Liver (tissue), 3 donors: ENCODE results near the gene MXRA8.

ENCODE experiments used
- EGR1 ChIP-seq, 2 donors: IDR thresholded peaks; 2 replicates each; pipeline ENCODE4 v1.6.1; 2016 to 2018; ENCODE audit warnings: antibody characterized with exemption in 2 of 2, low read depth in 2 of 2
- FOXA1 ChIP-seq: IDR thresholded peaks from 2 replicates; pipeline ENCODE4 v1.6.1; 2016; ENCODE audit warnings: antibody characterized with exemption
- GABPA ChIP-seq, 2 donors: IDR thresholded peaks in 1 of 2; conservative IDR thresholded peaks in 1 of 2; 2 replicates each; pipeline ENCODE4 v1.6.1; 2016; ENCODE audit warnings: antibody characterized with exemption in 2 of 2, mild to moderate bottlenecking in 1 of 2, moderate library complexity in 1 of 2
- JUND ChIP-seq, 2 donors: IDR thresholded peaks; 2 replicates each; pipeline ENCODE4 v1.6.1; 2016; ENCODE audit warnings: antibody characterized with exemption in 2 of 2
- NR2F2 ChIP-seq: IDR thresholded peaks from 2 replicates; pipeline ENCODE4 v1.6.1; 2016; ENCODE audit warnings: antibody characterized with exemption
- RXRA ChIP-seq, 2 donors: IDR thresholded peaks; 2 replicates each; pipeline ENCODE4 v1.6.1; 2017 to 2018; ENCODE audit warnings: antibody characterized with exemption in 2 of 2, mild to moderate bottlenecking in 1 of 2
- SP1 ChIP-seq: IDR thresholded peaks from 2 replicates; pipeline ENCODE4 v1.6.1; 2018; ENCODE audit warnings: antibody characterized with exemption, mild to moderate bottlenecking
- TAF1 ChIP-seq: conservative IDR thresholded peaks from 2 replicates; pipeline ENCODE4 v1.6.1; 2016; ENCODE audit warnings: antibody characterized with exemption, mild to moderate bottlenecking
- YY1 ChIP-seq: IDR thresholded peaks from 2 replicates; pipeline ENCODE4 v1.6.1; 2016; ENCODE audit warnings: antibody characterized with exemption, mild to moderate bottlenecking
- TF ChIP-seq, protein P1 (sequence below): fragments of 150-350 bp; IDR thresholded peaks from 2 replicates; pipeline ENCODE4 v1.5.1; 2017; ENCODE audit warnings: improper control_type of control experiment, low read depth, low read length; ENCODE audit not compliant: missing input control
- TF ChIP-seq, protein P2 (sequence below): IDR thresholded peaks from 2 replicates; pipeline ENCODE4 v1.6.1; 2016; ENCODE audit warnings: antibody characterized with exemption
- TF ChIP-seq, protein P3 (sequence below): IDR thresholded peaks from 2 replicates; pipeline ENCODE4 v1.6.1; 2016; ENCODE audit warnings: antibody characterized with exemption, mild to moderate bottlenecking
- TF ChIP-seq, protein P4 (sequence below): IDR thresholded peaks from 2 replicates; pipeline ENCODE4 v1.6.1; 2016; ENCODE audit warnings: antibody characterized with exemption
- TF ChIP-seq, protein P5 (sequence below): IDR thresholded peaks from 2 replicates; pipeline ENCODE4 v1.6.1; 2016; ENCODE audit warnings: antibody characterized with exemption
- donor health status: healthy.
- donor health status: healthy.

DNA sequence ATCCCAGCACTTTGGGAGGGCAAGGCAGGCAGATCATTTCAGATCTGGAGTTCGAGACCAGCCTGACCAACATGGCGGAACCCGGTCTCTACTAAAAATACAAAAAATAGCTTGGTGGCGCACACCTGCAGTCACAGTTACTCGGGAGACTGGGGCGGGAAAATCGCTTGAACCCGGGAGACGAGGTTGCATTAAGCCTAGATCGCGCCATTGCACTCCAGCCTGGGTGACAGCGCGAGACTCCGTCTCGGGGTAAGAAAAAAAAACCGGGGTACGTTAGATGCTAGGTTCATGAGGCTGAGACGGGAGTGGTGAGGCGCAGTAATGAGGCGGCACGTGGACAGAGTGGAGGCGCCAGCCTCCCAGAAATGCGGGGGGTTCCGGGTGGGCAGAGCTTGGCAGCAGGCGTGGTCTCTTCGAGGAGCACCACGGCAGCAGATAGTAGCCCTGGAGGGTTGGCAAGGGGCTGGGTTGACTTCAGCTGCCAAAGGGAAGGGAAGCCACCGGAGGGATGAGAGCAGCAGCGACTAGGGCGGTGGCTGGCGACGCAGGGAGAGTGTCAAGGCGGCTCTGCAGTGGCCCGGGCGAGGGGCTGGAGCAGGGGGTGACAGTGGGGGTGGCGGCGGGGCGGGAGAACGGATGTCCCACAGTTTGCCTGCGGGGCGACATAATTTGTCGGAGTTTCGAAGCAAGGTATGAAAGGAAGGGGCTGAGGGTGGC is 47.9 kb upstream of the MXRA8 start:
- TF ChIP-seq EGR1 (IDR thresholded peaks at IDR 0.05; ENCODE audit: low read depth in 2 of 2) (no peak), TAF1 (no peak), NR2F2 (no peak), GABPA (IDR thresholded peaks at IDR 0.05 in 1 of 2, conservative IDR thresholded peaks at IDR 0.05 in 1 of 2) (no peak), FOXA1 (no peak), SP1 (no peak), JUND (IDR thresholded peaks at IDR 0.05) (no peak), YY1 (no peak), RXRA (IDR thresholded peaks at IDR 0.05) (no peak)
- TF ChIP-seq, protein P1, sequence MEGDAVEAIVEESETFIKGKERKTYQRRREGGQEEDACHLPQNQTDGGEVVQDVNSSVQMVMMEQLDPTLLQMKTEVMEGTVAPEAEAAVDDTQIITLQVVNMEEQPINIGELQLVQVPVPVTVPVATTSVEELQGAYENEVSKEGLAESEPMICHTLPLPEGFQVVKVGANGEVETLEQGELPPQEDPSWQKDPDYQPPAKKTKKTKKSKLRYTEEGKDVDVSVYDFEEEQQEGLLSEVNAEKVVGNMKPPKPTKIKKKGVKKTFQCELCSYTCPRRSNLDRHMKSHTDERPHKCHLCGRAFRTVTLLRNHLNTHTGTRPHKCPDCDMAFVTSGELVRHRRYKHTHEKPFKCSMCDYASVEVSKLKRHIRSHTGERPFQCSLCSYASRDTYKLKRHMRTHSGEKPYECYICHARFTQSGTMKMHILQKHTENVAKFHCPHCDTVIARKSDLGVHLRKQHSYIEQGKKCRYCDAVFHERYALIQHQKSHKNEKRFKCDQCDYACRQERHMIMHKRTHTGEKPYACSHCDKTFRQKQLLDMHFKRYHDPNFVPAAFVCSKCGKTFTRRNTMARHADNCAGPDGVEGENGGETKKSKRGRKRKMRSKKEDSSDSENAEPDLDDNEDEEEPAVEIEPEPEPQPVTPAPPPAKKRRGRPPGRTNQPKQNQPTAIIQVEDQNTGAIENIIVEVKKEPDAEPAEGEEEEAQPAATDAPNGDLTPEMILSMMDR: no peak
- TF ChIP-seq, protein P2, sequence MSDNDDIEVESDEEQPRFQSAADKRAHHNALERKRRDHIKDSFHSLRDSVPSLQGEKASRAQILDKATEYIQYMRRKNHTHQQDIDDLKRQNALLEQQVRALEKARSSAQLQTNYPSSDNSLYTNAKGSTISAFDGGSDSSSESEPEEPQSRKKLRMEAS: no peak
- TF ChIP-seq, protein P3, sequence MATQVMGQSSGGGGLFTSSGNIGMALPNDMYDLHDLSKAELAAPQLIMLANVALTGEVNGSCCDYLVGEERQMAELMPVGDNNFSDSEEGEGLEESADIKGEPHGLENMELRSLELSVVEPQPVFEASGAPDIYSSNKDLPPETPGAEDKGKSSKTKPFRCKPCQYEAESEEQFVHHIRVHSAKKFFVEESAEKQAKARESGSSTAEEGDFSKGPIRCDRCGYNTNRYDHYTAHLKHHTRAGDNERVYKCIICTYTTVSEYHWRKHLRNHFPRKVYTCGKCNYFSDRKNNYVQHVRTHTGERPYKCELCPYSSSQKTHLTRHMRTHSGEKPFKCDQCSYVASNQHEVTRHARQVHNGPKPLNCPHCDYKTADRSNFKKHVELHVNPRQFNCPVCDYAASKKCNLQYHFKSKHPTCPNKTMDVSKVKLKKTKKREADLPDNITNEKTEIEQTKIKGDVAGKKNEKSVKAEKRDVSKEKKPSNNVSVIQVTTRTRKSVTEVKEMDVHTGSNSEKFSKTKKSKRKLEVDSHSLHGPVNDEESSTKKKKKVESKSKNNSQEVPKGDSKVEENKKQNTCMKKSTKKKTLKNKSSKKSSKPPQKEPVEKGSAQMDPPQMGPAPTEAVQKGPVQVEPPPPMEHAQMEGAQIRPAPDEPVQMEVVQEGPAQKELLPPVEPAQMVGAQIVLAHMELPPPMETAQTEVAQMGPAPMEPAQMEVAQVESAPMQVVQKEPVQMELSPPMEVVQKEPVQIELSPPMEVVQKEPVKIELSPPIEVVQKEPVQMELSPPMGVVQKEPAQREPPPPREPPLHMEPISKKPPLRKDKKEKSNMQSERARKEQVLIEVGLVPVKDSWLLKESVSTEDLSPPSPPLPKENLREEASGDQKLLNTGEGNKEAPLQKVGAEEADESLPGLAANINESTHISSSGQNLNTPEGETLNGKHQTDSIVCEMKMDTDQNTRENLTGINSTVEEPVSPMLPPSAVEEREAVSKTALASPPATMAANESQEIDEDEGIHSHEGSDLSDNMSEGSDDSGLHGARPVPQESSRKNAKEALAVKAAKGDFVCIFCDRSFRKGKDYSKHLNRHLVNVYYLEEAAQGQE: no peak
- TF ChIP-seq, protein P4, sequence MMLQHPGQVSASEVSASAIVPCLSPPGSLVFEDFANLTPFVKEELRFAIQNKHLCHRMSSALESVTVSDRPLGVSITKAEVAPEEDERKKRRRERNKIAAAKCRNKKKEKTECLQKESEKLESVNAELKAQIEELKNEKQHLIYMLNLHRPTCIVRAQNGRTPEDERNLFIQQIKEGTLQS: no peak
- TF ChIP-seq, protein P5, sequence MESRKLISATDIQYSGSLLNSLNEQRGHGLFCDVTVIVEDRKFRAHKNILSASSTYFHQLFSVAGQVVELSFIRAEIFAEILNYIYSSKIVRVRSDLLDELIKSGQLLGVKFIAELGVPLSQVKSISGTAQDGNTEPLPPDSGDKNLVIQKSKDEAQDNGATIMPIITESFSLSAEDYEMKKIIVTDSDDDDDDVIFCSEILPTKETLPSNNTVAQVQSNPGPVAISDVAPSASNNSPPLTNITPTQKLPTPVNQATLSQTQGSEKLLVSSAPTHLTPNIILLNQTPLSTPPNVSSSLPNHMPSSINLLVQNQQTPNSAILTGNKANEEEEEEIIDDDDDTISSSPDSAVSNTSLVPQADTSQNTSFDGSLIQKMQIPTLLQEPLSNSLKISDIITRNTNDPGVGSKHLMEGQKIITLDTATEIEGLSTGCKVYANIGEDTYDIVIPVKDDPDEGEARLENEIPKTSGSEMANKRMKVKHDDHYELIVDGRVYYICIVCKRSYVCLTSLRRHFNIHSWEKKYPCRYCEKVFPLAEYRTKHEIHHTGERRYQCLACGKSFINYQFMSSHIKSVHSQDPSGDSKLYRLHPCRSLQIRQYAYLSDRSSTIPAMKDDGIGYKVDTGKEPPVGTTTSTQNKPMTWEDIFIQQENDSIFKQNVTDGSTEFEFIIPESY: no peak
